ENCODE data around the gene FYN.
A peak's percentile ranks its signal among the peaks of the same experiment; 100 is the strongest.

The FYN gene

DNA sequence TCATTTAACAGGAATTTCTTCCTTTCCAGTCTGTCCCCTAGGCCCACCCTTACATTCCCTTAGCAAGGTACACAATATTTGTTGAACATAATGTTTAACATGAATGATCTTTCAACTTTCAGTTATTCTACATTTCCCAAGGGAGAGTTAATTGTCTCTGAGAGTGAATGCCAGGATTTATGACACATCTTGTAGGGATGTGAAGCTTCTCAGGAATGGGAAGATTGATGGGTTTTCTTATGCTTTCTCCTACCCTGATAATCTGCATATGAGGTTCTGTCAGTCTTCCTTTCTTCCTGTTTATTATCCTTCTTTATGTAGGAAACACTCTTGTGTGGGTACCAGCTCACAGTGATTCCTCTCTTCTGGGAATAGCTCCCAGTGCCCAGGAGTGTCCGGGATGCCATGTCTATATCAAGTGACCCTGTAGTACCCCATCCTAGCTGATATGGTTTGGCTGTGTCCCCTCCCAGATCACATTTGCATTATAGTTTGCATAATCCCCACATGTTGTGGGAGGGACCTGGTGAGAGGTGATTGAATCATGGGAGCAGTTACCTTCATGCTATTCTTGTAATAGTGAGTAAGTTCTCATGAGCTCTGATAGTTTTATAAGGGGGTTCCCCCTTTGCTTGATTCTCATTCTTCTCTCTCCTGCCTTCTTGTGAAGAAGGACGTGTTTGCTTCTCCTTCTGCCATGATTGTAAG is 7.1 kb upstream of the FYN start:
- DNase-seq: no peak

DNA sequence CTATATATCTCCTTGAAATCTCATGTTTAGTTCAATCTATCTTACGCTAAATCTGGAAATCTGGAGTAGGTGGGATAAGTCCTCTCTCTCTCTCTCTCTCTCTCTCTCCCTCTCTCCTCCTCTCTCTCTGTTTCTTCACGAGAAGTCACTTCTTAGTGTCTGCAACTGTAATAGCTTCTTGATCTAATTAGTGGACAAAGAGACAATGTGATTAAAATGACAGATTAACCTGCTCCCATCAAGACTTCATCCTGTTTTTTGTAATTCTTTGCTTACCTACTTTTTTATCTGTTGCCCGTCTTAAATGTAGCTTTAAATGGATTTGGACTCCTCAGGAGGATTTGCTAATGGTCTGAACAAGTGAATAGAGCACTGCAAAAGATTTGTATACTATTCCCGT is 2.5 kb upstream of the FYN start:
- DNase-seq: no peak

DNA sequence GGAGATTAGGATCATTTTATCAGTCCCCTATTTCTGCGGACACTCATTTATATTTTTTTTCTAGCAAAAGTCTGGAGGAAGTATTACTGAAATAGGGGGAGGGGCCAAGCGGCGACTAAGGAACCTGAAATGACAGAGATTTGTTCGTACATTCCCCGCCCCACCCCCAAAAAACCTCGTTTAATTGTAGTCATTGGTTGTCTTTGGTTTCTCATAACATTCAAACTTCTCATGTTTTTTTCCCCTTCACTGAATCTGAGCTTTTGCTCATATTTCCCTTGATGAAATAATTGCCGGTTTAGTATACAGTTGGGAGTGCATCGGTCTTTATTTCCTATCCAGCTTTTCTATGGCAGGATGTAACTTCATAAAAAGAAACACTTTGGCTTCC is 768 bp upstream of the FYN start:
- no peak for DNase-seq

DNA sequence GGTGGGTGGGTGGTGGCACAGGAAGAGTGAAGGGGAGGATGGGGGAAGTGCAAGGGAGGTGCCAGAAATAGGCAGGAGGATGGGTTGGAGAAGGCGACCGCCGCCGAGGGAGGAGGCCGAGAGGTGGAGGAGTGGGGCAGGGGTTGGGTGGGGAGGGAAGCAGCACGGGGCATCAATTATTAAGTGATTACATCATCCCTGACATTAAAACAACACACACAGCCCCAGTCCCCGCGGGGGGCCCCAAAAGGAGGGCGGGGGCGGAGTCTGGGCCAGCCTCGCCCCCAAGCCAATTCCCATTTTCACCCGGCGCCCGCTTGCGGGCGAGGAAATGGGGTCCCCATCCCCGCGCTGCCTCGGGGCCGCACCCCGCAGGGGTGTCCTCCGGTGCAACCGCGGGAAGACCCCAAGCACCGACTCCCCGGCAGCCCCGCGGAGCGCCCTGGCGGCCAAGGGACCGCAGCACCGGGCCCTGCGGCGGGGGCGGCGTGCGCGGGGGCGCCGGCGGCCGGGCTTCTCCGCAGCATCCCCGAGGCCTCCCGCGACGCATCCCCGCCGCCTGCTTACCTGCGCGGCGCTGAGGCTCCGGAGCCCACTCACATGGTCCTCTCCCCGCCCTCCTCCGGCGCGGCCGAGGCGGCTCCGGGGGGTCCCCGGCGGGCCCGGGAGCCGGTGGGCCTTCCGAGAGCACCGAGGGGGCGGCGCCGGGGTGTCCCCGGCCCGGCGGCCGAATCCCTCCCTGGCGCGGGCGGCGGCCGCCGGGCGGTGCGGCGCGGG is 663 bp downstream of the FYN start:
- DNase-seq: peak; percentile 19 to 24

DNA sequence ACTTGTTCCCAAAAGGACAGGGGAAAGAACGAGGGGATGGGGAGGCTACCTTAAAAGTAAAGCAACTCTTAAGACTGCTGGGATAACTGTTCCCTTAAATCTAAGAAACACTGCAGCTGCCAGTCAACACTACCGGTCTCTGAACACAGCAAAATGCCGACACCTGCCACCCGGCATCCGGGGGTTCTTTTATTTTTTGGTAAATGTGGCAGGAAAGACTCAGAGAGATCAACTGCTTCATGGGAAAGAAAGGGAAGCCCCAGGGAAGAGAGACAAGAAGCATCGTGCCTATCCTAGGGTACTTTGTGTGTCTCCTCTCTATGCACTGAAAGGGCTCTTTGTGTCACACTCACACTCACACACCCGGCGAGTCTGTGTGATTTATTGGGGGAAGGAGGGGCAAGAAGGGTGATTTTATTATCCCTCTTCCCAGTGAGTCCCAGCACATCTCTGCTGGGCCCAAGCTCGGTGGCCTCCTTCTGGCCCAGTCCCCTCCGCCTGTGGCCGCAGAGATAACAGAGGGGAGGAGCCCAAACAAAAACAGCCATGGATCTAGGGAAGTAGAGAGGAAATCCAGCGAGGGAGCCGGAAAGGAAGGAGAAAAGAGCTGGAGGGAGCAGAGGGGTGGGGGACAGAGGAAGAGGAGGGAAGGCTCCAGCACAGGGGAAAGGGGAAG is 1.4 kb downstream of the FYN start:
- peak in 1 of 2 experiments; percentile 16 for DNase-seq

DNA sequence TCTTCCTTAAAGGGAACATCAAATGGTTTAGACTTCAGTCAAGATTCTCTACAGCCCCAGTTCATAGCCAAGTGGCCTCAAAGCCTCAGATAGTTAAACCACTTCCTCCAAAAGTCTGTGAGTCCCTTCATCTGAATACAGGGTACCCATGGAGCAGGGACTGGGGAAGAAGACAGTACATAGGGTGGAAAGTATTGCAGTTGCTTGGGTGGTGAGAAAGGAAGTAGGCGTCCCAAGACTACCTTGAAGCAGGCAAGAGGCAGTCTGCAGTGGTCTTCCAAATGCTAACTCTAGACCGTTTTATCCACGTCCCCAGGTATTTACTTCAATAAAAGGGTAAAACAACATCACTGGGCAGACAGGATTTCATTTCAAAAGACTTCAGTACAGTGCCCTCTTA is 2.0 kb downstream of the FYN start:
- peak; percentile 64 to 65 for DNase-seq

DNA sequence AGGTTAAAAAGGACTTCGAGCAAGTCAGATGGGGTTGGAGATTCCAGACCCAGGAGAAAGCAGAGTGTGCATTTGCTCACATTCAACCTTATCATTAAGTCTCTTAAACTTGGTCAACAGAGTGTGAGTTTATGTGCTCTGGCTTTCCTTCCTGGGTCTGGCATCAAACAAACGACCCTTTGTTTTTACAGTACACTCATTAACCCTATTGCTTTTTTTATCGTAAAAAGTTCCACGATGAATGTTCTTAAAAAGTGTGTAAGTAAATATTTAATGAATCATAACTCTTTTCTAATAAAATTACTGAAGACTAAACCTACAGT is 2.5 kb downstream of the FYN start:
- DNase-seq: no peak

DNA sequence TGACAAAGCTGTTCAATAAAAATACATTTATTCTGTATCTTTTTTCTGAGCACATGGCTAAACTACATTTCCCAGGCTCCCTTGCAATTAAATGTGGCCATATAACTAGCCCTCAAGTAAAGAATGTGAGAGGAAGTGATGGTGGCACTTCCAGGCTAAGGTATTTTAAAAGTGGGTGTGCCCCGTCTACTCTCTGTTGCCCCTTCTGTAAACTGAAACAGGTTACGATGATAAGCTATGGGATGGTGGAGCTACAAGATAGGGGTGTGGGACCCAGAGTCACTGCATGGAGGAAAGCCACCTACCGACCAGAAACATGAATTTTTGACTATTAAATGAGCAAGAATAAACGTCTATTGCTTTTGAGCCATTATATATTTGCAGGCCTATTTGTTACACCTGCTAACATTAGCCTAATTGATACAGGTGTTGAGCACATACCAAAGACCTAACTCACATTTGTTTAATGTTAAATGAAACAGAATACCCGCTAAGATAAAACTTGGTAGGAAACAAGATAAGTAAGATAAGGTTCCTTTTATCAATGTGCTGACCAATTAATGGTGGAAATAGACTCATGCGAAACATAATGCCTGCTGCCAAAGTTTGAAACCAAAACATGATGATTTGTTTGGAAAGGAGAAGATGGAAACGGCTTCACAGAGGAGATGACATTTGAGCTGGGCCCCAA is 3.1 kb downstream of the FYN start:
- DNase-seq: no peak

DNA sequence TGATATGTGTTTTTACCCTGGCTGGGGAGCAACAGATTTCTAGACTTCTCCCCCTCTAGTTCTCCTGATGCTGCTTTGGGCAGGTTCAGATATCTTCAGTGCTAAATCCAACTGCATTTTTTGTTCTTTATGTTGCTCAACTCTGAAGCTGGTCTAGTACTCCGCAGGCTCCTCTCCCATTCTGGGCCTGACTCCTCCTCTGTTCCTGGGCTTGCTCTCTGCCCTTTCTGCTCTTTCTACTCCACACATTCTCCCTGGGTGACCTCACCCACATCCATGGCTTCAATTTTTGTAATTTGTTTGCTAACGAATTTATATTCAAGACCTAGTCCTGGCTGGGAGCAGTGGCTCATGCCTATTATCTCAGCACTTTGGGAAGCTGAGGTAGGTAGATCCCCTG is 6.4 kb downstream of the FYN start:
- no peak for DNase-seq

DNA sequence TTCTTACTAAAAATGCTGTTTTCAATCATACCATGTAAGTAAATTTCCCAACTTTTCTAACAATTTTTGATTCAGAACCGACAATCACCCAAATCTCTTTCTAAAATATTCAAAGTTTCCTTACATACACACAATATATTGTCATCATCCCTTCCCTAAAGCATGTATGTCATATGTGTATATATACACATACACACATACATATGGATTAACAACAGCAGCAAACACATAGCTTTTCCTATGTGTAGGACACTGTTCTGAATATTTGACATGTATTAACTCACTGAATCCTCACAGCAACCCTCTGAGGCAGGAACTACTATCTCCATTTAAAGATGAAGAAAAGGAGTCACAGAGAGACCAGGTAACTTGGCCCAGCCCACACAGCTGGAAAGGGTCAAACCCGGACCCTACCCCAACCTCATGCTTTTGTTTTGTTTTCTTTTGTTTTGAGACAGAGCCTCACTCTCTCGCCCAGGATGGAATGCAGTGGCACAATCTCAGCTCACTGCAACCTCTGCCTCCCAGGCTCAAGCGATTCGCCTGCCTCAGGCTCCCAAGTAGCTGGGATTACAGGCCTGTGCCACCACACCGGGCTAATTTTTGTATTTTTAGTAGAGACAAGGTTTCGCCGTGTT is 7.2 kb downstream of the FYN start:
- no peak for DNase-seq

DNA sequence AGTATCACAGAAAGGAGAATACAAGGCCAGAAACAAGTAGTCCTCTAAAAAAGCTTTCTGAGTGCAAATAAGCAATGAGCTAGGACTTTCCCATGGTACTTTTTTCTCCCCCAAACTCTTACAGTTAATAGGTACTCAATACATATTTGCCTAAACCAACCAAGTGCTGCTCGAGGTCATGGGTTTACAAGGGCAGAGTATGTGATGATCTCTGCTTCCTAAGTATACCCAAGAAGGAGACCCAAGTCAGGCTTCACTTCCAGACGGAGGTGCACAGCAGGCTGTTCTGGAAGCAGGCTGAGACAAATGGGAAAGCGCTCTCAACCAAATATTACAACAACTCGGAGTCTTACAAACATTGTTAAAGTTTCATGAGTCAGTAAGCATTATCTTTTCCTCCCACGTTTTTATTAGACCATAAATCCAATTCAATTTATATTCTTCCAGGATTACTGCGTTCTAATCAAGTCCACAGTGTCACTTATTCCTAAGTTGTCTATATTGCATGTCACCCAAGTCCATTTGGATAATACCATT is 8.1 kb downstream of the FYN start:
- DNase-seq: no peak

DNA sequence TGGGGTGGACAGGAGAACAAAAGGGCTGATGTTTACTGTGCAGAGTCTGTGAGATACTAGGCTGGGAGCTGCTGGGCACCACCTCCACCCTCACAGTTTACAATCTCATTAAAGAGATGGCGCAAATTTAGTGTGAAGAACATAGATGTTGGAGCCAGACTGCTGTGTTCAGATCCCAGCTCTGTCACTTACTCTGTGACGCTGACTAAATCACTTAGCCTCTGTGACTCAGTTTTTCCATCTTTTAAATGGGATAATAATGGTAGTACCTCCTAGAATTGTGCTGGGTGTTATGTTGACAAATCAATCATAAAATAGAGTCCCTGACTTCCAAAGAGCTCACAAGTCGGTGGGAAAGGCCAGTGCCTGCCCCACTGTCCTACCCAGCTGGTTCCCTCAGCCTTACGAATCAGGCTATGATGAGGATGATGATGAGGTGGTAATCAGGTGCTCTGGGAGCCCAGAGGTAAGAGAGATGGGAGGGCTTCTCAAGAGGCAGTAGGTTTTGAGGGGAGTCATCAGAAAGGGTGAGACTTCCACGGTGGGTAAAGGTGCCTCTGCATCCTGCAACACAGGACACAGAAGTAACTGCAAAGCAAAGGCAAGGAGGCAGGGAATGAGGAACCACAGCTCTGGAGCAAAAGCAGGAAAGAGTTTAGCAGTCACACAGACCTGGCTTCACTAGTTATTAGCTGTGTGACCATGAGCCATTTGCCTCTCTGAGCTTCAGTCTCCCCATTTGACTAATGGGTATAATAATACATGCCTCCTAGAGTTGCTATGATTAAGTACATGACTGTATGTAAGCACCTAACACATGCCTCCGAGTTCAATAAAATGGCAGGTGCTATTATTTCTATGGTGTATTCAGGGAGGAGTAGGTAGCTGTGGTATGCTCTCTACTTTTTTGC is 8.9 kb downstream of the FYN start:
- DNase-seq: no peak

DNA sequence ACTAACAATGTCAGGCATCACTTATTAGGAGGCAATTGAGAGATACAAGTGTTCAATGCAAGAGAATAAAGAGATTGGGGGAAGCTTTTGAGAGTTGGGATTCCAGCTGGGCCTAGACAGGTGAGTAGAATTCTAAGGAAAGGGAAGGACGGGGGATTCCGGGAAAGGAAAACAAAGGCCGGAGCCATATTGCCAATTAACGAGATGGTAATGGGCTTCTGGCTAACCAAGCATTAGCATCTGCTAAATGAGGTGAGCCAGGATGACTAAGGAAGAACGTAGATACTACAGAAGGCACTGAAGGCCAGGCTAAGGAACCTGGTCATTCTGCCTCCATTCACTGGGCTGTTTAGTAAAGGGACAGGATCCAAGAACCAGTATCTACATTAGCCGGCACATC is 10.5 kb downstream of the FYN start:
- no peak for DNase-seq

DNA sequence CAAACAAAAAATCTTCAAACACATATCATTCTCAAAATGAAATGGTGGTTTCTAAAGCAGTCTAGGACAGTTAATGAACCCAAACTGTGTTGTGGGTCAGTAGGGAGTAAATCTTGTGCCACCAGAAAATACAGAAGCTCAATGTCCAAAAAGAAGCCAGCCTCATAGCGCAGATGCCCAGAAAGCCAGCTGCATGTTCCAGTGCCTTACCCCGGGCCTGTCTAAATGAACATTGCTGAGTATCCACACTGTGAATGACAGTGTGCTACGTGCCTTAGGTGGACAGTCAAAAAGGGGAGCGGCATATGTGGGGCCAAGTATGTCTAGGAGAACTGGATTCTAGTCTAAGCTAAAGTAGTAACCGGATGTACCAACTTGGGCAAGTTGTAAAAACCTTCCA is 10.9 kb downstream of the FYN start:
- DNase-seq: no peak

DNA sequence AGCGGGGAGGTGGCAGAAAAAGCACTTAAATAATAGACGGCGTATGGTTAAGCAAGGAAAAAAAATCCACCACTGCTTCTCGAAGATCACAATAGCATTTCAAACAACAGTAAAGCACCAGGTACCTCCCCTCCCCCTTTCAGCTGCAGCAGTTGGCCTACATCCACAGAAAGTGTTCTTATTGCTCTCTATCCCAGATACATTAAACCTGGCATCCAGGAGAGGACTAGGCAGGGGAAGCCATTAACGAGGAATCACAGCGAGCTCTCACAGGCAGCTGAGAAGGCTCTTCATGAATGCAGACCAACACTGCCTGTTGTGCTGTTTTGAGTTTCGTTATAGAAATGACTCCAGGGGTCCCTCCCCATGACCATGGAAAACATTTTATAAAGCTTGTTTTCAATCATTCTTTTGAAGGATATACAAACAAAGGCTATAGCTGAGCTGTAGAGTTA is 11.8 kb downstream of the FYN start:
- DNase-seq: no peak

DNA sequence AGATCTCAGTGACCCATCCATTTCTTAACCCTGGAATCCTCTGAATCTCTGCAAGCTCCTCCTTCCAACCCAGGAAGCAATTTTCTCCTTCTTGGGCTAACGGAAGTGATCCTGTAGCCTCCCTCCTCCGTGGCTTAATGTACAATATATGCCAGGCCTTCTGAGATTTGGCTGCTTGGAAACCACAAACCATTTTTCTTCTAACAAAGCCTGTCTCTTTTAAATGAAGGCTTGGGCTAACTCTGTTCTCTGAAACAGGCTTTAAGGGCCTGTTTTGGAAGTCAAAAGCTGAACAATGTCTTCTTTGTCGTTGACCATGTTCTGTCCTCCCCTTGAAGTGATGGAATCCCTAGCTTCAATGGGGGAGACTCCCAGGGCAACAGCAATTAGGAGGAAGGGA is 14.9 kb downstream of the FYN start:
- DNase-seq: no peak

DNA sequence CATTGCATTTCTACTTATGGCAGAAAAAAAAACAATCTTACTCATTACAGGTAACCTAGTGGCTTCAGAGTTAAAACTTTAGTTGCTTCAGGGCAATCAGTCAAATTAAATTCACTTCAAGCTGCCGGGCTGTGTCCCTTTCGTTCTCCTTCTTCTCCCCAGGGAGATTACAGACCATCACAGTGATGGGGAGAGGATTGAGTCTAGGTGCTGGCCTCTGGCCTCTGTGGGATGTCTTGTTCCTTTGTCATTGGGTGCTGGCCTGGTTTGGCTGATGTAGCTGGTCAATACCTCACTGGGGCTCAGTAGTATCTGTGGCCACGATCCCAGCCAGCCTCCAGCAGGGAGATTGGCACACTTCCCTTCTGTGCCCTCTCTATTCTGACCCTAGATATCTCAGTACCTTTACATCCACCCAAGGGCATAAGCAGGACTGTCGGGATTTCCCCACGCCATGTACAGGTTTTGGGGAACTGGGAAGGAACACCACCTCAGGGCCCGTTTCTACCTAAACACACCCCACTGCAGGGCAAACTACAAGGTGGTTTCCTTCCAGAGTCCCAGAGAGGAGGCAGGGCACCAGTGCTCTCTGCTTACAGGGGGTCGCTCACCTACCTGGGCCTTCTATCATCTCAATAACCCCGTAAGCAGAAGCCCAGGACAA is 15.4 kb downstream of the FYN start:
- no peak for DNase-seq

DNA sequence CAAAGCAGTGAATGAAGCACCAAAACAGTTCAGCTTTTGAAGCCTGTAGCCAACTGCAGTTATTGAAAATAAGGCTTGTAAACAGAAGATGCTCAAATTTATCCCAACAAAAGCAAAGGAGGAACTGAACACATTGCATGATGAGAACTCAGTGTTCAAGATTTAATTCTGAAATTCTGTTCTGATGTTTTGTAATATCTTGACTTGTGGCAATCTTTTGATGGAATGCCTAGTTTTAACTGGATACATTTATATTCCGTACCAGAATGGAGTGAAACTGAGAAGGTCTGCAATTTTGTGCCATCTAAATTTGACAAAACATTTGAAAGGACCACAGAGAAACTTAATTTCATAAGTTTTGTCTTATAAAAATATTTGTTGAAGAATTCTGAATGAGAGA is 17.5 kb downstream of the FYN start:
- DNase-seq: no peak

DNA sequence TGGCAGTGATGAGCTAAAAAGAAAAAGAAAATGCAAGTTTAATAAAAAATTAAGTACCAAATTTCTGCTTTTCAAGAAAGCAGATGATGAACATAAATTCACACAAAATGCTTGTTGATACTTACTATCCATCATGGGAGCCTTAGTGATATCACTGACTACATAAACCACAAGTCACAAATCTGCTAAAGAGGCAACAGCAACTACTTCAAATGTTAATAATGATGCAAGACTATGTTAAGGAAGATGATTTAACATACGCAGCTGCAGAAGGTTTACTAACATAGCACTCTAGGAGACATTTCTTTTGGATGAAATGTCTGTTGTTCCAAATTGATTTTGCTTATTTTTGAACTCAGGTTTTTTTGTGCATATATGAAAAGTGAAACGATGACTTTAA is 18.6 kb downstream of the FYN start:
- DNase-seq: no peak

DNA sequence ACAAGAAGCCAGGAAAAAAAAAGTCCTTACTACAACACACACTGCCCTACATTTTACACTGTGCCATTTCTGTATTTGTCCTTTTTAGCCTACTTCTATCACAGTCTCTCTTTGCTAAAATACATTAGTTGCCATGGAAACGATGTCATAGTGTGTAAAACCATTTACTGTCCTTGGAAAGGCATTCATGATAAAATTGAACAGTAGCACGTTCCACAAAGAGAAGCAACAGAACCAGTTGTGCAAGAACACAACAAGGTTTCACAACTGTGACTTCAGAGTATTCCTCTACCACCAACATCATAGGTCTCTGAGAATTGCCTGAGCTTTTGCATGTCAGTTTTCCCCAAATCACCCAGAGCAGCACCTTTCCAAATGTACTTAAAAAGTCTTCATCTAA is 20.5 kb downstream of the FYN start:
- no peak for DNase-seq

DNA sequence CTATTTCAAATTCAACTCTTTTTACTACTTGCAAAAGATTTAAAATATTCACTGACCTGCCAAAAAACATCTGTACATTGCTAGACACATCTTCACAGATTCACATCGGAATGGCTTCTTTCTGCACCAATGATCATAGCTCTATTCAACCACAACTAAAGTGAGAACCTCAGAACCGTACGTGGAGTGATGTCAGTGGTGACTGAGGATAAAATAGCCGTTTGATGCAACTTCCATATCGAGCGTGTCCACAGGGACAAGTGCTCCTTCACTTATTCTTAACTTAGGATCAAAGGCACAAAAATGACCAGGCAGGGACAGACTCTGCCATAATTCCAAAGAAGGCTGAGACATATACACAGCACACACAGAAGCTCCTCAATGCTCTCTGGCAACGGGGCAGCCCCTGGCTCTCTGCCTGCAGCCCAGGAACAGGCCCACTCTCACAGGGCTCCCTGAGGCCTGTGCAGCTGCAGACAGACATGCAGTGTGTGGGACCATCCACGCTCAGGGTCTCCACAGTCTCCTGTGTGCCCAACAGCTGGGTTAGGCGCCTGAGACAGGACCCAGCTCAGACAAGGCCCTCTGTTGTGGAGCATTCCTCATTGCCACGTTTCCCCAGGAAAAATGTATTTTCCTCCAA is 22.8 kb downstream of the FYN start:
- DNase-seq: no peak

All from Kasumi-1 (cell line).